ENCODE results near the gene NKX1-1. TPM values are rescaled to one million over a fixed set of nuclear protein-coding genes. Genes with fewer than 3 reads are reported as not detected.

NKX1-1 gene
- total and polyA plus RNA-seq, 2 of the 8 experiments (the other 6 are each of a cell fraction or from before 2014, with no cell fraction given), result not detected

DNA sequence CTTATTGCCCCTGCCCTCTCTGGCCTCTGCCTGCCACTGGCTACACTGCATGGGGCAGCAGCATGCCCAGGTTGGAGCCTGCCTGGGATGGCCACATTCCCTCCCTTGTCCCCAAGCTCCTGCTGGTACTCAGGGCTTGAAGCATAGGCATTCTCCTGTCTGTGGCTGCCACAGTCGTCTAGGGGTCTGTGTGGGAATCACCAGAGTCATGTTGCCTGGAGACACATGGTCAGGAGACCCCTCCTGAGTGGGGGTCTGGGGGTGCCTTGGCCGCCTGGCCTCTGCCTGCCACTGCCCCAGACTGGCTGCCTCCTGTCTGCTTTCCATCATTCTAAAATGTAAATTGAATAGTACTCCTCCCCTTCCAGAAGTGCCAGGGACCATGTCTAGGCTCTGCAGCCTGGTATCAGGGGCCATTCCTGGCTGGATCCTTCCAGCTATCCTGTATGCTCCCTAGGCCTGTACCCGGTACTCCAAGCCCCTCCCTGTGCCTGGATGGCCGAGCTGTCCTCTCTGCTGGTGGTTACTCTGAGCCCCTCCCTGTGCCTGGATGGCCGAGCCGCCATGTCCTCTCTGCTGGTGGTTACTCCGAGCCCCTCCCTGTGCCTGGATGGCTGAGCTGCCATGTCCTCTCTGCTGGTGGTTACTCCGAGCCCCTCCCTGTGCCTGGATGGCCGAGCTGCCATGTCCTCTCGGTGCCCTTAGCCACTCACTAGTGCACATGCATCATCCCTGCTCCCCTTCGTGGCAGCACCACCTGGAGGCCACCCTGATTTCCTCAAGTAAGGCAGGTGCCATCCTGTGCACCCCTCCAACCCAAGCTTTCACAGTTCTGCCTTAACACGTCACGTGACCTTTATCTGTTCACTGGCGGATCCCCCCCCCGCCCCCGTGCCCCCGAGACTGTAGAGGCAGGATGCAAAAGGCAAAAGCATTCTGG is 5.5 kb upstream of the NKX1-1 start:
- Histone ChIP-seq H2BK12ac (ENCODE audit: low read depth, low read length) (no peak overlapping the region), H4K8ac (ENCODE audit: extremely low read depth, insufficient read depth, low read length) (no peak overlapping the region), H2BK5ac (ENCODE audit: low read depth, low read length) (no peak overlapping the region), H3K9me3 (ENCODE audit: insufficient read depth in 2 of 2, low read depth in 1 of 2, low read length in 1 of 2) (no peaks in the 10 kb centered on the region), H2AK5ac (ENCODE audit: low read depth, low read length) (no peak overlapping the region), H2BK20ac (ENCODE audit: low read length) (no peak overlapping the region), H3K4me3 (ENCODE audit: extremely low read depth in 1 of 4, insufficient read depth in 2 of 4, low read depth in 3 of 4, low read length in 4 of 4) (no peak overlapping the region), H3K79me1 (ENCODE audit: low read depth, low read length) (no peaks in the 10 kb centered on the region), H3K23me2 (ENCODE audit: low read depth, low read length) (no peaks in the 10 kb centered on the region; the same call in 1 of the 2 replicates), H3K23ac (ENCODE audit: insufficient read length) (no peak overlapping the region), H3K4me1 (replicated peaks in 1 of 4; ENCODE audit: control insufficient read depth in 3 of 4, insufficient read depth in 4 of 4, low read length in 3 of 4) (peaks cover 0 to 12% (median 9%) of the 10 kb centered on the region in 4 experiments; a peak in 6 of 7 replicates), H3K4ac (replicated peaks; ENCODE audit: insufficient read length, low read depth, low read length) (no peak overlapping the region), H3K27ac (ENCODE audit: low read depth, low read length) (no peak overlapping the region), H2AFZ (ENCODE audit: low read length) (no peak overlapping the region), H3K27me3 (replicated peaks in 1 of 4; ENCODE audit: control insufficient read depth in 3 of 4, extremely low read depth in 1 of 4, insufficient read depth in 3 of 4, low read length in 3 of 4) (peaks cover 29 to 71% (median 69%) of the 10 kb centered on the region in 4 experiments), H3K14ac (ENCODE audit: insufficient read length) (no peak overlapping the region), H3K9ac (replicated peaks in 1 of 4; ENCODE audit: extremely low read depth in 1 of 4, low read depth in 3 of 4, low read length in 3 of 4) (no peak overlapping the region), H4K91ac (replicated peaks; ENCODE audit: insufficient read length, low read length) (no peak overlapping the region), H3K79me2 (ENCODE audit: control insufficient read depth in 1 of 2, insufficient read depth in 2 of 2, low read length in 2 of 2) (no peaks in the 10 kb centered on the region), H4K20me1 (replicated peaks in 1 of 2; ENCODE audit: control insufficient read depth in 1 of 2, insufficient read depth in 2 of 2, low read length in 2 of 2) (peaks cover 15 to 32% of the 10 kb centered on the region in 2 experiments), H3K56ac (replicated peaks; ENCODE audit: insufficient read length, low read depth, low read length) (no peak overlapping the region), H3K18ac (ENCODE audit: extremely low read depth, low read length) (no peak overlapping the region), H3K36me3 (ENCODE audit: control insufficient read depth in 2 of 4, insufficient read depth in 4 of 4, low read length in 3 of 4) (peaks cover 0 to 7% (median 0%) of the 10 kb centered on the region in 4 experiments; a peak in 1 of 8 replicates), H2BK15ac (ENCODE audit: low read length) (no peak overlapping the region), H2BK120ac (replicated peaks; ENCODE audit: low read depth, low read length) (no peak overlapping the region), H4K5ac (ENCODE audit: insufficient read length, low read depth, low read length) (no peak overlapping the region), H3K4me2 (ENCODE audit: insufficient read depth in 1 of 2, low read depth in 2 of 2, low read length in 2 of 2) (no peak overlapping the region)
- ChIA-PET CTCF (ENCODE audit: partially characterized antibody) (interaction anchor here (0.6 to 2.8 kb wide), 6 partner anchors 10 to 1031 kb away, joined by 3 to 7 read pairs (median 4); no protein-coding TSS in a partner anchor), POLR2A (ENCODE audit: partially characterized antibody) (no interaction called here)
- 69% methylated on average over 14 of the region's 17 CpGs; no CpG with 5 or more reads in 1 of the 2 experiments for WGBS, 2 experiments (ENCODE audit: extremely low coverage in 1 of 2, insufficient coverage in 1 of 2, insufficient read length in 1 of 2, insufficient replicate concordance in 2 of 2, low coverage in 1 of 2, low lambda C conversion rate in 2 of 2, missing lambda C conversion rate in 1 of 2)
- FAIRE-seq, result no peak
- DNase-seq (ENCODE audit: low read depth in 1 of 2, low spot score in 2 of 2), result peak in 1 of 2 experiments; percentile 49
- TF ChIP-seq, protein P1, sequence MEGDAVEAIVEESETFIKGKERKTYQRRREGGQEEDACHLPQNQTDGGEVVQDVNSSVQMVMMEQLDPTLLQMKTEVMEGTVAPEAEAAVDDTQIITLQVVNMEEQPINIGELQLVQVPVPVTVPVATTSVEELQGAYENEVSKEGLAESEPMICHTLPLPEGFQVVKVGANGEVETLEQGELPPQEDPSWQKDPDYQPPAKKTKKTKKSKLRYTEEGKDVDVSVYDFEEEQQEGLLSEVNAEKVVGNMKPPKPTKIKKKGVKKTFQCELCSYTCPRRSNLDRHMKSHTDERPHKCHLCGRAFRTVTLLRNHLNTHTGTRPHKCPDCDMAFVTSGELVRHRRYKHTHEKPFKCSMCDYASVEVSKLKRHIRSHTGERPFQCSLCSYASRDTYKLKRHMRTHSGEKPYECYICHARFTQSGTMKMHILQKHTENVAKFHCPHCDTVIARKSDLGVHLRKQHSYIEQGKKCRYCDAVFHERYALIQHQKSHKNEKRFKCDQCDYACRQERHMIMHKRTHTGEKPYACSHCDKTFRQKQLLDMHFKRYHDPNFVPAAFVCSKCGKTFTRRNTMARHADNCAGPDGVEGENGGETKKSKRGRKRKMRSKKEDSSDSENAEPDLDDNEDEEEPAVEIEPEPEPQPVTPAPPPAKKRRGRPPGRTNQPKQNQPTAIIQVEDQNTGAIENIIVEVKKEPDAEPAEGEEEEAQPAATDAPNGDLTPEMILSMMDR (IDR thresholded peaks at IDR 0.05; ENCODE audit: control extremely low read depth in 1 of 3, insufficient read depth in 1 of 3, low read depth in 1 of 3, low read length in 3 of 3), result peak in 2 of 3 experiments; percentile 37 to 45; a peak in 3 of 4 replicates
- TF ChIP-seq TCF12 (IDR thresholded peaks at IDR 0.05; ENCODE audit: low read depth, low read length) (no peak), CHD1 (IDR thresholded peaks at IDR 0.05; ENCODE audit: low read depth, low read length) (no peak), NANOG (IDR thresholded peaks at IDR 0.05; ENCODE audit: insufficient read depth, low read depth, low read length, poor library complexity, severe bottlenecking) (no peak), CEBPB (IDR thresholded peaks at IDR 0.05; ENCODE audit: low read depth, low read length) (no peak), RAD21 (IDR thresholded peaks at IDR 0.05 in 1 of 2, conservative IDR thresholded peaks at IDR 0.05 in 1 of 2; ENCODE audit: low read depth in 2 of 2, low read length in 2 of 2) (peak in 1 of 2 experiments; percentile 38; a peak in 1 of 4 replicates), RXRA (IDR thresholded peaks at IDR 0.05; ENCODE audit: insufficient read depth, low read depth, low read length) (no peak)

All from H1 (cell line).